ENCODE measurements around the gene SETD2. TPM values are rescaled to one million over a fixed set of nuclear protein-coding genes. Genes with fewer than 3 reads are reported as not detected.
A peak's percentile ranks its signal among the peaks of the same experiment; 100 is the strongest.

Gene SETD2
- total and polyA plus RNA-seq, 9 of the 15 experiments (the other 6 are each of a cell fraction or from before 2014, with no cell fraction given): 8.2 to 44.0 (median 33.6) TPM

GRCh38 chr3:46993986-46994385 lies 169.9 kb downstream of the SETD2 start:
- CTCF ChIA-PET (ENCODE audit: low intra/inter-chr PET ratio): no interaction called here

GRCh38 chr3:46993292-46993691 lies 170.6 kb downstream of the SETD2 start:
- ATAC-seq: no peak
- FAIRE-seq: no peak
- TF ChIP-seq ZNF280B (CRISPR knock-in tag; IDR thresholded peaks at IDR 0.05) (no peak), THRB (CRISPR knock-in tag; conservative IDR thresholded peaks at IDR 0.05) (no peak), ZNF174 (CRISPR knock-in tag; IDR thresholded peaks at IDR 0.05) (no peak), ZNF398 (CRISPR knock-in tag; IDR thresholded peaks at IDR 0.05) (no peak), PKNOX1 (IDR thresholded peaks at IDR 0.05) (peak; percentile 66), SNRNP70 (optimal IDR thresholded peaks at IDR 0.05; ENCODE audit: low read depth, low read length) (no peak), POLR2A (conservative IDR thresholded peaks at IDR 0.05) (0 out of 2 replicates have a peak, but pooled peaks have one; percentile 34)

More at GRCh38 chr3:46993986-46994385, 169.9 kb downstream of the SETD2 start:
- WGBS (ENCODE audit: insufficient coverage, low coverage, missing lambda C conversion rate): 85% methylated on average over 7 of the region's 7 CpGs
- H3K4me2 ChIP-seq (ENCODE audit: insufficient read depth, low read length): no peak overlapping the region
- no peak overlapping the region for H3K27ac ChIP-seq (ENCODE audit: extremely low read depth, low read depth, low read length)
- peaks cover 4% of the 10 kb centered on the region; the same call in 1 of the 2 replicates for H4K20me1 ChIP-seq (replicated peaks; ENCODE audit: control insufficient read depth, insufficient read depth, low read length)
- no peaks in the 10 kb centered on the region for H3K9me3 ChIP-seq (replicated peaks; ENCODE audit: control insufficient read depth, insufficient read depth, low read depth, low read length)
- no peak overlapping the region for H2AFZ ChIP-seq (ENCODE audit: low read depth, low read length)
- no TSS peak for BruUV-seq (replicated peaks)
- FAIRE-seq: no peak
- peaks cover 10 to 58% of the 10 kb centered on the region in 2 experiments for H3K4me1 ChIP-seq (replicated peaks in 1 of 2; ENCODE audit: control insufficient read depth in 2 of 2, insufficient read depth in 2 of 2, low read length in 2 of 2)
- ATAC-seq: no peak
- H3K9me1 ChIP-seq (ENCODE audit: control insufficient read depth, insufficient read depth, low read length): peaks cover 1% of the 10 kb centered on the region
- H3K36me3 ChIP-seq (ENCODE audit: control insufficient read depth, insufficient read depth, low read length): peaks cover 98% of the 10 kb centered on the region
- no peak overlapping the region for H3K4me3 ChIP-seq
- peak overlapping the region in 1 of 2 experiments; percentile 17; a peak in 1 of 4 replicates for H3K9ac ChIP-seq (ENCODE audit: insufficient read depth in 1 of 2, low read depth in 2 of 2, low read length in 2 of 2)
- intact Hi-C loops (cut with micrococcal nuclease) (loop anchor here (10.0 kb wide), 1 partner anchor 289 kb away; the partner anchor contains the start of gene TMIE), in situ Hi-C loops (cut with MboI) (no loop called here)
- peaks cover 12% of the 10 kb centered on the region for H3K79me2 ChIP-seq (ENCODE audit: control insufficient read depth, insufficient read depth, low read length)
- POLR2A ChIA-PET: interaction anchor here (0.5 to 1.8 kb wide), 13 partner anchors 9 to 850 kb away, joined by 3 to 7 read pairs (median 3); partner anchors contain the start of gene NBEAL2
- H3K27me3 ChIP-seq (ENCODE audit: control insufficient read depth in 2 of 2, insufficient read depth in 2 of 2, low read length in 2 of 2): no peaks in the 10 kb centered on the region
- no peak for TF ChIP-seq HDAC1 (IDR thresholded peaks at IDR 0.05)
- TF ChIP-seq ZNF197 (CRISPR knock-in tag; IDR thresholded peaks at IDR 0.05; ENCODE audit: low read depth): no peak
- no peak for TF ChIP-seq CHD4 (IDR thresholded peaks at IDR 0.05; ENCODE audit: insufficient read depth, insufficient replicate concordance, low read depth, low read length, poor library complexity, severe bottlenecking)
- peak; percentile 46 for TF ChIP-seq POLR2G (IDR thresholded peaks at IDR 0.05; ENCODE audit: low read depth, low read length)
- peak; percentile 42; the same call in 1 of the 2 replicates for TF ChIP-seq RBFOX2 (IDR thresholded peaks at IDR 0.05; ENCODE audit: low read depth, low read length)
- no peak for DNase-seq (ENCODE audit: extremely low read depth in 1 of 4, low spot score in 3 of 4)

More at GRCh38 chr3:46993292-46993691, 170.6 kb downstream of the SETD2 start:
- ChIA-PET CTCF (ENCODE audit: low intra/inter-chr PET ratio) (no interaction called here), POLR2A (interaction anchor here (0.6 to 1.8 kb wide), 12 partner anchors 9 to 256 kb away, joined by 3 to 7 read pairs (median 4); partner anchors contain the start of gene NBEAL2)
- no TSS peak for BruUV-seq (replicated peaks)
- Histone ChIP-seq H3K27me3 (ENCODE audit: control insufficient read depth in 2 of 2, insufficient read depth in 2 of 2, low read length in 2 of 2) (no peaks in the 10 kb centered on the region), H3K9ac (ENCODE audit: insufficient read depth in 1 of 2, low read depth in 2 of 2, low read length in 2 of 2) (0 out of 4 replicates have a peak overlapping the region, but pooled peaks of 1 of the 2 experiments have one; percentile 7), H3K4me1 (replicated peaks in 1 of 2; ENCODE audit: control insufficient read depth in 2 of 2, insufficient read depth in 2 of 2, low read length in 2 of 2) (peaks cover 17 to 58% of the 10 kb centered on the region in 2 experiments), H3K9me1 (ENCODE audit: control insufficient read depth, insufficient read depth, low read length) (peaks cover 5% of the 10 kb centered on the region), H3K27ac (ENCODE audit: extremely low read depth, low read depth, low read length) (no peak overlapping the region), H3K36me3 (ENCODE audit: control insufficient read depth, insufficient read depth, low read length) (peaks cover 94% of the 10 kb centered on the region), H3K9me3 (replicated peaks; ENCODE audit: control insufficient read depth, insufficient read depth, low read depth, low read length) (no peaks in the 10 kb centered on the region), H2AFZ (ENCODE audit: low read depth, low read length) (no peak overlapping the region), H3K4me2 (ENCODE audit: insufficient read depth, low read length) (no peak overlapping the region), H3K4me3 (no peak overlapping the region), H3K79me2 (ENCODE audit: control insufficient read depth, insufficient read depth, low read length) (peaks cover 19% of the 10 kb centered on the region), H4K20me1 (replicated peaks; ENCODE audit: control insufficient read depth, insufficient read depth, low read length) (peaks cover 2% of the 10 kb centered on the region; the same call in 1 of the 2 replicates)
- in situ Hi-C loops (cut with MboI): no loop called here
- intact Hi-C loops (cut with micrococcal nuclease): loop anchor here (10.0 kb wide), 1 partner anchor 288 kb away; the partner anchor contains the start of gene TMIE
- no peak for DNase-seq (ENCODE audit: extremely low read depth in 1 of 4, low spot score in 3 of 4)
- 81% methylated on average over 2 of the region's 2 CpGs for WGBS (ENCODE audit: insufficient coverage, low coverage, missing lambda C conversion rate)
